SK-N-SH treated with all-trans-retinoic acid at 6 μM for 48 hours (cell line): Measurements from ENCODE around the gene KLF9.

Source experiments
- ATAC-seq: fragments of 200-7000 bp; cut with Tn5 transposase; 3 replicates; pipeline ENCODE4 v1.9.1; 2020; ENCODE audit warnings: mild to moderate bottlenecking, moderate library complexity
- ARNTL ChIP-seq: fragments of 450-650 bp; formaldehyde crosslinking; IDR thresholded peaks from 2 replicates; pipeline ENCODE4 v1.5.0; 2020; ENCODE audit warnings: low read depth, mild to moderate bottlenecking, moderate library complexity, borderline replicate concordance
- BACH2 ChIP-seq: fragments of 250-450 bp; sonication (Bioruptor Pico); IDR thresholded peaks from 2 replicates; pipeline ENCODE4 v1.9.0; 2021; ENCODE audit warnings: mild to moderate bottlenecking, borderline replicate concordance
- CSDC2 ChIP-seq: fragments of 250-450 bp; sonication (Bioruptor Pico); IDR thresholded peaks from 2 replicates; pipeline ENCODE4 v1.5.0; 2020; ENCODE audit warnings: mild to moderate bottlenecking, moderate library complexity
- ESRRG ChIP-seq: fragments of 250-450 bp; sonication (Bioruptor Pico); IDR thresholded peaks from 2 replicates; pipeline ENCODE4 v1.6.1; 2021; ENCODE audit warnings: mild to moderate bottlenecking
- GLIS3 ChIP-seq: fragments of 250-450 bp; sonication (Bioruptor Pico); IDR thresholded peaks from 2 replicates; pipeline ENCODE4 v1.5.0; 2020; ENCODE audit warnings: mild to moderate bottlenecking, moderate library complexity
- ISL1 ChIP-seq: fragments of 250-450 bp; sonication (Bioruptor Pico); IDR thresholded peaks from 2 replicates; pipeline ENCODE4 v2.1.2; 2022; ENCODE audit warnings: mild to moderate bottlenecking, moderate library complexity
- OSR1 ChIP-seq: fragments of 250-450 bp; sonication (Bioruptor Pico); IDR thresholded peaks from 2 replicates; pipeline ENCODE4 v1.8.0; 2022; ENCODE audit warnings: moderate library complexity, mild to moderate bottlenecking, inconsistent platforms
- POU6F1 ChIP-seq: fragments of 250-450 bp; sonication (Bioruptor Pico); IDR thresholded peaks from 2 replicates; pipeline ENCODE4 v1.8.0; 2021; ENCODE audit warnings: low read depth, mild to moderate bottlenecking, moderate library complexity, borderline replicate concordance
- PPARA ChIP-seq: fragments of 250-450 bp; sonication (Bioruptor Pico); IDR thresholded peaks from 2 replicates; pipeline ENCODE4 v1.5.0; 2020; ENCODE audit warnings: mild to moderate bottlenecking, borderline replicate concordance
- RARB ChIP-seq: fragments of 250-450 bp; sonication (Bioruptor Pico); IDR thresholded peaks from 2 replicates; pipeline ENCODE4 v1.8.0; 2021; ENCODE audit warnings: mild to moderate bottlenecking, moderate library complexity
- SNAI2 ChIP-seq: fragments of 250-450 bp; sonication (Bioruptor Pico); IDR thresholded peaks from 2 replicates; pipeline ENCODE4 v1.5.0; 2020; ENCODE audit warnings: mild to moderate bottlenecking, moderate library complexity
- TCF4 ChIP-seq: fragments of 250-450 bp; sonication (Bioruptor Pico); IDR thresholded peaks from 2 replicates; pipeline ENCODE4 v1.8.0; 2021; ENCODE audit warnings: mild to moderate bottlenecking, moderate library complexity, borderline replicate concordance
- TOX ChIP-seq: fragments of 250-450 bp; sonication (Bioruptor Pico); IDR thresholded peaks from 2 replicates; pipeline ENCODE4 v1.8.0; 2021; ENCODE audit warnings: mild to moderate bottlenecking, moderate library complexity, borderline replicate concordance
- ZC3H10 ChIP-seq: fragments of 250-450 bp; sonication (Bioruptor Pico); IDR thresholded peaks from 2 replicates; pipeline ENCODE4 v1.5.1; 2021; ENCODE audit warnings: mild to moderate bottlenecking, moderate library complexity
- ZFP3 ChIP-seq: fragments of 250-450 bp; sonication (Bioruptor Pico); IDR thresholded peaks from 2 replicates; pipeline ENCODE4 v1.5.0; 2020; ENCODE audit warnings: mild to moderate bottlenecking, moderate library complexity
- ZFP30 ChIP-seq: fragments of 450-650 bp; formaldehyde crosslinking; IDR thresholded peaks from 2 replicates; pipeline ENCODE4 v1.5.0; 2022; ENCODE audit warnings: mild to moderate bottlenecking, moderate library complexity
- ZNF565 ChIP-seq: fragments of 450-650 bp; formaldehyde crosslinking; conservative IDR thresholded peaks from 2 replicates; pipeline ENCODE4 v1.5.0; 2020; ENCODE audit warnings: low read depth, mild to moderate bottlenecking, moderate library complexity
- ZNF70 ChIP-seq: fragments of 450-650 bp; formaldehyde crosslinking; IDR thresholded peaks from 2 replicates; pipeline ENCODE4 v1.5.0; 2020; ENCODE audit warnings: mild to moderate bottlenecking, moderate library complexity
- ZNF8 ChIP-seq: fragments of 450-650 bp; formaldehyde crosslinking; IDR thresholded peaks from 2 replicates; pipeline ENCODE4 v1.5.0; 2020; ENCODE audit warnings: mild to moderate bottlenecking, moderate library complexity
- TF ChIP-seq, protein P1 (sequence below): fragments of 250-450 bp; sonication (Bioruptor Pico); IDR thresholded peaks from 2 replicates; pipeline ENCODE4 v1.8.0; 2020; ENCODE audit warnings: mild to moderate bottlenecking, moderate library complexity, borderline replicate concordance
- TF ChIP-seq, protein P2 (sequence below): fragments of 250-450 bp; sonication (Bioruptor Pico); IDR thresholded peaks from 2 replicates; pipeline ENCODE4 v1.5.0; 2020; ENCODE audit warnings: mild to moderate bottlenecking, moderate library complexity
- TF ChIP-seq, protein P3 (sequence below): fragments of 250-450 bp; sonication (Bioruptor Pico); IDR thresholded peaks from 2 replicates; pipeline ENCODE4 v1.5.1; 2020; ENCODE audit warnings: low read depth, mild to moderate bottlenecking, moderate library complexity

KLF9 gene

DNA sequence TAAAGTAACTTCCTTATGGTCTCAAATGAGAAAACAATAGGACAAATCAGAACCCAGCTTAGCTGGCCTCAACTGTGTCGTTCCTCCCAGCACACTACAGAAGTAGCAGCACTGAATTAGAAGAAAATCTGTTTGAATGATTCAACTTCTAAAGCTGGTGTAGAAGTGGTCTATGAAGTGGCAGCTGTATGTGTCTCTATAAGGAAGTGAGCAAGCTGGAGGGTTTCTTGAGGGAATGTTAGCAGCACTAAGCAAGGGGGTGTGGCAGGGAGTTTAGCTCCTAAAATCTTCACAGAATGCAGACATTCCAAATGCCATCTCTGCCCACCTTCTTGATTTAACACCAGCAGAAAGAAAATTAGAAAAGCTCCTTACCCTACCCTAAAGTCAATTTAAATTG is 4.1 kb downstream of the KLF9 start:
- TF ChIP-seq, protein P1, sequence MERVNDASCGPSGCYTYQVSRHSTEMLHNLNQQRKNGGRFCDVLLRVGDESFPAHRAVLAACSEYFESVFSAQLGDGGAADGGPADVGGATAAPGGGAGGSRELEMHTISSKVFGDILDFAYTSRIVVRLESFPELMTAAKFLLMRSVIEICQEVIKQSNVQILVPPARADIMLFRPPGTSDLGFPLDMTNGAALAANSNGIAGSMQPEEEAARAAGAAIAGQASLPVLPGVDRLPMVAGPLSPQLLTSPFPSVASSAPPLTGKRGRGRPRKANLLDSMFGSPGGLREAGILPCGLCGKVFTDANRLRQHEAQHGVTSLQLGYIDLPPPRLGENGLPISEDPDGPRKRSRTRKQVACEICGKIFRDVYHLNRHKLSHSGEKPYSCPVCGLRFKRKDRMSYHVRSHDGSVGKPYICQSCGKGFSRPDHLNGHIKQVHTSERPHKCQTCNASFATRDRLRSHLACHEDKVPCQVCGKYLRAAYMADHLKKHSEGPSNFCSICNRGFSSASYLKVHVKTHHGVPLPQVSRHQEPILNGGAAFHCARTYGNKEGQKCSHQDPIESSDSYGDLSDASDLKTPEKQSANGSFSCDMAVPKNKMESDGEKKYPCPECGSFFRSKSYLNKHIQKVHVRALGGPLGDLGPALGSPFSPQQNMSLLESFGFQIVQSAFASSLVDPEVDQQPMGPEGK (CRISPR knock-in tag) = no peak
- TF ChIP-seq CSDC2 (CRISPR knock-in tag) (no peak), GLIS3 (no peak), ZNF565 (CRISPR knock-in tag) (no peak), SNAI2 (CRISPR knock-in tag) (no peak), RARB (no peak), POU6F1 (CRISPR knock-in tag) (no peak)
- ATAC-seq = no peak

- TF ChIP-seq ZNF70 (CRISPR knock-in tag) = no peak
- TF ChIP-seq ZNF565 (CRISPR knock-in tag) = no peak
- no peak for TF ChIP-seq ZC3H10 (CRISPR knock-in tag)
- no peak for TF ChIP-seq GLIS3
- TF ChIP-seq, all 23 proteins: peak for 0
- ATAC-seq = no peak
Observed at GRCh38 chr9:70409800-70410199, 4.7 kb downstream of the KLF9 start.

GRCh38 chr9:70409280-70409679 is 5.2 kb downstream of the KLF9 start:
- no peak for ATAC-seq
- TF ChIP-seq ZFP30 (no peak), ZNF565 (CRISPR knock-in tag) (no peak), ISL1 (CRISPR knock-in tag) (no peak), ESRRG (no peak), ZC3H10 (CRISPR knock-in tag) (no peak), ZNF70 (CRISPR knock-in tag) (no peak), ARNTL (no peak), TCF4 (CRISPR knock-in tag) (no peak), POU6F1 (CRISPR knock-in tag) (no peak), ZFP3 (CRISPR knock-in tag) (no peak), ZNF8 (no peak), TOX (CRISPR knock-in tag) (no peak), PPARA (no peak), CSDC2 (CRISPR knock-in tag) (no peak), BACH2 (CRISPR knock-in tag) (no peak), SNAI2 (CRISPR knock-in tag) (no peak), OSR1 (CRISPR knock-in tag) (no peak)
- TF ChIP-seq, protein P2, sequence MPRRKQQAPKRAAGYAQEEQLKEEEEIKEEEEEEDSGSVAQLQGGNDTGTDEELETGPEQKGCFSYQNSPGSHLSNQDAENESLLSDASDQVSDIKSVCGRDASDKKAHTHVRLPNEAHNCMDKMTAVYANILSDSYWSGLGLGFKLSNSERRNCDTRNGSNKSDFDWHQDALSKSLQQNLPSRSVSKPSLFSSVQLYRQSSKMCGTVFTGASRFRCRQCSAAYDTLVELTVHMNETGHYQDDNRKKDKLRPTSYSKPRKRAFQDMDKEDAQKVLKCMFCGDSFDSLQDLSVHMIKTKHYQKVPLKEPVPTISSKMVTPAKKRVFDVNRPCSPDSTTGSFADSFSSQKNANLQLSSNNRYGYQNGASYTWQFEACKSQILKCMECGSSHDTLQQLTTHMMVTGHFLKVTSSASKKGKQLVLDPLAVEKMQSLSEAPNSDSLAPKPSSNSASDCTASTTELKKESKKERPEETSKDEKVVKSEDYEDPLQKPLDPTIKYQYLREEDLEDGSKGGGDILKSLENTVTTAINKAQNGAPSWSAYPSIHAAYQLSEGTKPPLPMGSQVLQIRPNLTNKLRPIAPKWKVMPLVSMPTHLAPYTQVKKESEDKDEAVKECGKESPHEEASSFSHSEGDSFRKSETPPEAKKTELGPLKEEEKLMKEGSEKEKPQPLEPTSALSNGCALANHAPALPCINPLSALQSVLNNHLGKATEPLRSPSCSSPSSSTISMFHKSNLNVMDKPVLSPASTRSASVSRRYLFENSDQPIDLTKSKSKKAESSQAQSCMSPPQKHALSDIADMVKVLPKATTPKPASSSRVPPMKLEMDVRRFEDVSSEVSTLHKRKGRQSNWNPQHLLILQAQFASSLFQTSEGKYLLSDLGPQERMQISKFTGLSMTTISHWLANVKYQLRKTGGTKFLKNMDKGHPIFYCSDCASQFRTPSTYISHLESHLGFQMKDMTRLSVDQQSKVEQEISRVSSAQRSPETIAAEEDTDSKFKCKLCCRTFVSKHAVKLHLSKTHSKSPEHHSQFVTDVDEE (CRISPR knock-in tag) = no peak
- TF ChIP-seq, protein P3, sequence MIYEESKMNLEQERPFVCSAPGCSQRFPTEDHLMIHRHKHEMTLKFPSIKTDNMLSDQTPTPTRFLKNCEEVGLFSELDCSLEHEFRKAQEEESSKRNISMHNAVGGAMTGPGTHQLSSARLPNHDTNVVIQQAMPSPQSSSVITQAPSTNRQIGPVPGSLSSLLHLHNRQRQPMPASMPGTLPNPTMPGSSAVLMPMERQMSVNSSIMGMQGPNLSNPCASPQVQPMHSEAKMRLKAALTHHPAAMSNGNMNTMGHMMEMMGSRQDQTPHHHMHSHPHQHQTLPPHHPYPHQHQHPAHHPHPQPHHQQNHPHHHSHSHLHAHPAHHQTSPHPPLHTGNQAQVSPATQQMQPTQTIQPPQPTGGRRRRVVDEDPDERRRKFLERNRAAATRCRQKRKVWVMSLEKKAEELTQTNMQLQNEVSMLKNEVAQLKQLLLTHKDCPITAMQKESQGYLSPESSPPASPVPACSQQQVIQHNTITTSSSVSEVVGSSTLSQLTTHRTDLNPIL (CRISPR knock-in tag) = no peak
